Gastroesophageal sphincter (tissue), 4 donors: ENCODE results near the gene RNLS. TPM values are rescaled to one million over a fixed set of nuclear protein-coding genes. Genes with fewer than 3 reads are reported as not detected.

ENCODE experiments used
- ATAC-seq: fragments of 150-250 bp; one replicate; pipeline ENCODE4 v1.9.1; 2016; ENCODE audit warnings: mild to moderate bottlenecking, moderate library complexity
- H3K27ac ChIP-seq, 4 donors: fragments of 200-600 bp; sonication (generic) in 3 of 4; 1 replicate in 3 of 4; 2 replicates in 1 of 4; pipeline ENCODE4 v1.5.1; 2016 to 2019
- H3K27me3 ChIP-seq: fragments of 200-600 bp; sonication (generic); one replicate; pipeline ENCODE4 v1.5.1; 2019
- H3K36me3 ChIP-seq, 2 donors: fragments of 200-600 bp; sonication (generic); one replicate each; pipeline ENCODE4 v1.5.1; 2019; ENCODE audit warnings: control low read depth in 1 of 2
- H3K4me1 ChIP-seq, 3 donors: fragments of 200-600 bp; sonication (generic); 1 replicate in 2 of 3; 2 replicates in 1 of 3; pipeline ENCODE4 v1.5.1; 2016 to 2019; ENCODE audit warnings: control low read depth in 2 of 3
- H3K4me3 ChIP-seq, 2 donors: fragments of 200-600 bp; sonication (generic); one replicate each; pipeline ENCODE4 v1.5.1; 2019; ENCODE audit warnings: mild to moderate bottlenecking in 1 of 2, moderate library complexity in 1 of 2
- H3K9me3 ChIP-seq, 3 donors: fragments of 200-600 bp; sonication (generic); one replicate each; pipeline ENCODE4 v1.5.1; 2017 to 2019; ENCODE audit warnings: control low read depth in 2 of 3
- CTCF ChIP-seq, 4 experiments: fragments of 200-600 bp in 2 of 4; fragments of 450-650 bp in 2 of 4; sonication (generic) in 1 of 4; IDR thresholded peaks; one replicate each; pipeline ENCODE4 v1.5.1; 2017 to 2019; ENCODE audit warnings: antibody characterized with exemption in 4 of 4, mild to moderate bottlenecking in 2 of 4, moderate library complexity in 2 of 4
- EP300 ChIP-seq: sonication (generic); formaldehyde crosslinking; IDR thresholded peaks from one replicate; pipeline ENCODE4 v1.6.1; 2017; ENCODE audit warnings: antibody characterized with exemption, mild to moderate bottlenecking
- POLR2A ChIP-seq, 2 donors: fragments of 450-650 bp; IDR thresholded peaks; one replicate each; pipeline ENCODE4 v1.6.1; 2017; ENCODE audit warnings: antibody characterized with exemption in 2 of 2, mild to moderate bottlenecking in 2 of 2, moderate library complexity in 1 of 2
- POLR2AphosphoS5 ChIP-seq: sonication (generic); formaldehyde crosslinking; IDR thresholded peaks from one replicate; pipeline ENCODE4 v1.6.1; 2017; ENCODE audit warnings: antibody characterized with exemption
- WGBS, 2 donors: methylation state at CpG; one replicate each; pipeline ENCODE4 v1.1.5; 2018; ENCODE audit warnings: low coverage in 1 of 2; 5-methylcytosine and 5-hydroxymethylcytosine counted together
- total RNA-seq, 4 donors: library from RNA; depleted of rRNA; stranded (reverse); fragments of >200 nt; gene quantifications; one replicate each; pipeline ENCODE4 v1.1.0, GENCODE V29; 2016

RNLS gene
- total RNA-seq, 4 donors from 2014 or later = 9.4 to 25.1 (median 15.3) TPM

GRCh38 chr10:88413412-88413811 is 169.7 kb downstream of the RNLS start:
- 88 to 100% methylated on average over 3 of the region's 3 CpGs for WGBS, 2 donors
- H3K27ac ChIP-seq = no peak overlapping the region
- H3K27me3 ChIP-seq = no peaks in the 10 kb centered on the region
- H3K4me3 ChIP-seq = no peak overlapping the region
- no peak for ATAC-seq
- TF ChIP-seq CTCF (IDR thresholded peaks at IDR 0.05) = no peak
- TF ChIP-seq EP300 = no peak
- no peak for TF ChIP-seq POLR2A (IDR thresholded peaks at IDR 0.05)
- no peak for TF ChIP-seq POLR2AphosphoS5
- H3K36me3 ChIP-seq = no peaks in the 10 kb centered on the region
- H3K9me3 ChIP-seq = no peaks in the 10 kb centered on the region
- H3K4me1 ChIP-seq = peaks cover 0 to 4% (median 0%) of the 10 kb centered on the region in 3 donors

GRCh38 chr10:88411772-88412349 is 171.3 kb downstream of the RNLS start:
- no peak overlapping the region for H3K27ac ChIP-seq
- no peak for ATAC-seq
- WGBS, 2 donors = 90 to 91% methylated on average over 4 to 6 of the region's 6 CpGs

GRCh38 chr10:88409824-88410223 is 173.3 kb downstream of the RNLS start:
- ATAC-seq = no peak
- no peak overlapping the region for H3K4me3 ChIP-seq
- no peak overlapping the region for H3K27ac ChIP-seq
- 29 to 38% methylated on average over 1 of the region's 1 CpG for WGBS, 2 donors
- no peaks in the 10 kb centered on the region for H3K27me3 ChIP-seq
- TF ChIP-seq EP300 (no peak), POLR2AphosphoS5 (no peak), POLR2A (IDR thresholded peaks at IDR 0.05) (no peak), CTCF (IDR thresholded peaks at IDR 0.05) (no peak)
- no peaks in the 10 kb centered on the region for H3K36me3 ChIP-seq
- H3K4me1 ChIP-seq = no peaks in the 10 kb centered on the region
- H3K9me3 ChIP-seq = no peaks in the 10 kb centered on the region

More at GRCh38 chr10:88411772-88412349, 171.3 kb downstream of the RNLS start:
- Histone ChIP-seq H3K4me1 (no peaks in the 10 kb centered on the region), H3K4me3 (no peak overlapping the region), H3K27me3 (no peaks in the 10 kb centered on the region), H3K36me3 (no peaks in the 10 kb centered on the region), H3K9me3 (no peaks in the 10 kb centered on the region)
- no peak for TF ChIP-seq POLR2A (IDR thresholded peaks at IDR 0.05)
- no peak for TF ChIP-seq CTCF (IDR thresholded peaks at IDR 0.05)
- no peak for TF ChIP-seq EP300
- no peak for TF ChIP-seq POLR2AphosphoS5

- H3K9me3 ChIP-seq = no peaks in the 10 kb centered on the region
- whole genome bisulfite sequencing, 2 donors = 86 to 100% methylated on average over 2 of the region's 2 CpGs
- no peak overlapping the region for H3K27ac ChIP-seq
- no peaks in the 10 kb centered on the region for H3K4me1 ChIP-seq
- H3K4me3 ChIP-seq = no peak overlapping the region
- TF ChIP-seq CTCF (IDR thresholded peaks at IDR 0.05) (no peak), EP300 (no peak), POLR2A (IDR thresholded peaks at IDR 0.05) (no peak), POLR2AphosphoS5 (no peak)
- no peaks in the 10 kb centered on the region for H3K27me3 ChIP-seq
- ATAC-seq = no peak
- H3K36me3 ChIP-seq = no peaks in the 10 kb centered on the region
Measured at GRCh38 chr10:88409236-88409635, 173.9 kb downstream of the RNLS start.

- Histone ChIP-seq H3K9me3 (no peaks in the 10 kb centered on the region), H3K4me3 (no peak overlapping the region), H3K36me3 (no peaks in the 10 kb centered on the region), H3K4me1 (no peaks in the 10 kb centered on the region), H3K27ac (no peak overlapping the region), H3K27me3 (no peaks in the 10 kb centered on the region)
- ATAC-seq = no peak
- 92 to 96% methylated on average over 2 of the region's 2 CpGs for WGBS, 2 donors
- TF ChIP-seq POLR2A (IDR thresholded peaks at IDR 0.05) (no peak), CTCF (IDR thresholded peaks at IDR 0.05) (no peak), POLR2AphosphoS5 (no peak), EP300 (no peak)
Measured at GRCh38 chr10:88408096-88408495, 175.0 kb downstream of the RNLS start.
